ENCODE results near the gene TMIGD1. TPM values are rescaled to one million over a fixed set of nuclear protein-coding genes. Genes with fewer than 3 reads are reported as not detected.

The TMIGD1 gene
- total RNA-seq, 1 experiment from 2014 or later, result not detected

DNA sequence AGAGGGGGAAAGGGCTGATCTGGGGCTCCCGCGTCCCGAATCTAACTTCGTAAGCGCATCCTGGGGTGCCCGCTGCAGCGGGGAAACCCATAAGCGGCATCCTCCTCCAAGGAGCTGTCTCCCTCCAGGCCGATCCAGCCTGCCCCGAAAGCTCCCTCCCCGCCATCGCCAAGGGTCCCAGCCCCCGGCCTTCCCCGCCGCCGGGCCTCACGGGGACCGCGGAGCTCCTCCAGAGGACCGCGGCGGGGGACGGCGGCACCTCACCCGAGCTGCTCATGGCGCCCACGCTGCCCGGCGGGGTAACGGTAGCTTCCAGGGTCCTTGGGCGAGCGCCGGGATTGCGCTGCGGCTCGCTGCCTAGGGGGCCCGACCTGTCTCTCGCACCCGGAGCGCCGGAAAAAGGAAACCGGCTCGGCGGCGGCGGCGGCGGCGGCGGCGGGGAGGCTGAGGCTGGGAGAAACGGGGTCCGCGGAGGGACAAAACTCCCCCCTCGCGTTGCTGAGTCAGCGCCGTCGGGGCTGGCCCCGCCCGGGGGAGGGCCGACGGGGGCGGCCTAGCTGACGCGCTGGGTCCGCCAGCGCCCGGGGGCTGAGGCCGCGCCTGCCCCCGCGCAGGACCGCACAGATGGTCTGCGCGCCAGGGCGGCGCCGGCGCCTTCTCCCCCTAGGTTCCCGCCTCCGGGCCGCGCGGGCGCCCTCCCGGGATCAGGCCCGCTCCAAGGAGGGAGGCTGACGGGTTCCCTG lies 42.1 kb downstream of the TMIGD1 start, which contains the start of gene BLMH:
TSS of gene BLMH (minus strand) at position 402 of the 743 bp plus-strand sequence. CDS start at position 277, 125 bp downstream.
- Histone ChIP-seq H3K4ac (ENCODE audit: low read depth, low read length) (no peak within 1 kb of the TSS), H2BK15ac (ENCODE audit: low read depth, low read length) (no peak within 1 kb of the TSS), H3K18ac (ENCODE audit: insufficient read length, low read depth, low read length) (peak within 1 kb of the TSS; percentile 37), H3K23ac (ENCODE audit: insufficient read length, low read depth, low read length) (no peak within 1 kb of the TSS), H3K14ac (ENCODE audit: insufficient read depth, low read length) (peak within 1 kb of the TSS; percentile 69; the same call in 1 of the 2 replicates), H4K20me1 (ENCODE audit: control insufficient read depth, insufficient read depth, insufficient read length) (no peaks in the 10 kb centered on the region), H3K79me2 (ENCODE audit: insufficient read depth, low read length) (peaks cover 3% of the 10 kb centered on the region; the same call in 1 of the 2 replicates), H3K9ac (ENCODE audit: extremely low read depth, insufficient read length, low read length) (peak within 1 kb of the TSS; percentile 15), H4K5ac (ENCODE audit: insufficient read length, low read depth, low read length) (no peak within 1 kb of the TSS), H2AFZ (ENCODE audit: low read length) (no peak within 1 kb of the TSS), H2BK20ac (ENCODE audit: low read depth, low read length, poor library complexity, severe bottlenecking) (no peak within 1 kb of the TSS), H4K91ac (ENCODE audit: insufficient read length, low read depth, low read length) (no peak within 1 kb of the TSS), H3K27ac (ENCODE audit: insufficient read length, low read depth, low read length) (no peak within 1 kb of the TSS), H3K4me1 (ENCODE audit: insufficient read depth, low read length) (no peaks in the 10 kb centered on the region), H3K56ac (ENCODE audit: insufficient read length, low read depth, low read length) (no peak within 1 kb of the TSS), H2BK120ac (ENCODE audit: low read depth, low read length, poor library complexity, severe bottlenecking) (no peak within 1 kb of the TSS), H3K27me3 (ENCODE audit: insufficient read depth, low read length) (no peaks in the 10 kb centered on the region), H3K23me2 (ENCODE audit: insufficient read length, low read depth, low read length, poor library complexity, severe bottlenecking) (peaks cover 5% of the 10 kb centered on the region), H2BK5ac (ENCODE audit: insufficient read length, low read length) (no peak within 1 kb of the TSS), H4K8ac (replicated peaks; ENCODE audit: insufficient read length, low read depth, low read length) (no peak within 1 kb of the TSS), H3K9me3 (ENCODE audit: control insufficient read depth, low read depth, low read length) (no peaks in the 10 kb centered on the region), H2BK12ac (ENCODE audit: insufficient read length, low read depth, low read length) (no peak within 1 kb of the TSS), H2AK5ac (ENCODE audit: insufficient read length, low read length) (no peak within 1 kb of the TSS), H3K4me2 (ENCODE audit: insufficient read depth, insufficient read length, low read length) (peak within 1 kb of the TSS; percentile 87), H3T11ph (ENCODE audit: low read length) (no peak within 1 kb of the TSS), H3K79me1 (ENCODE audit: insufficient read depth, low read depth, low read length, poor library complexity, severe bottlenecking) (no peaks in the 10 kb centered on the region)
- H3K27ac Mint-ChIP-seq, result peak within 1 kb of the TSS in 2 of 3 experiments; percentile 86 to 93; a peak in 3 of 7 replicates
- TF ChIP-seq, protein P1, sequence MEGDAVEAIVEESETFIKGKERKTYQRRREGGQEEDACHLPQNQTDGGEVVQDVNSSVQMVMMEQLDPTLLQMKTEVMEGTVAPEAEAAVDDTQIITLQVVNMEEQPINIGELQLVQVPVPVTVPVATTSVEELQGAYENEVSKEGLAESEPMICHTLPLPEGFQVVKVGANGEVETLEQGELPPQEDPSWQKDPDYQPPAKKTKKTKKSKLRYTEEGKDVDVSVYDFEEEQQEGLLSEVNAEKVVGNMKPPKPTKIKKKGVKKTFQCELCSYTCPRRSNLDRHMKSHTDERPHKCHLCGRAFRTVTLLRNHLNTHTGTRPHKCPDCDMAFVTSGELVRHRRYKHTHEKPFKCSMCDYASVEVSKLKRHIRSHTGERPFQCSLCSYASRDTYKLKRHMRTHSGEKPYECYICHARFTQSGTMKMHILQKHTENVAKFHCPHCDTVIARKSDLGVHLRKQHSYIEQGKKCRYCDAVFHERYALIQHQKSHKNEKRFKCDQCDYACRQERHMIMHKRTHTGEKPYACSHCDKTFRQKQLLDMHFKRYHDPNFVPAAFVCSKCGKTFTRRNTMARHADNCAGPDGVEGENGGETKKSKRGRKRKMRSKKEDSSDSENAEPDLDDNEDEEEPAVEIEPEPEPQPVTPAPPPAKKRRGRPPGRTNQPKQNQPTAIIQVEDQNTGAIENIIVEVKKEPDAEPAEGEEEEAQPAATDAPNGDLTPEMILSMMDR (conservative IDR thresholded peaks at IDR 0.05), result no peak
- peak; percentile 81 for DNase-seq
- peaks cover 2 to 18% (median 17%) of the 10 kb centered on the region in 3 experiments for H3K36me3 Mint-ChIP-seq (ENCODE audit: insufficient read depth in 1 of 3, low read depth in 3 of 3)
- no CpG with 5 or more reads among the region's 89 CpGs for WGBS (ENCODE audit: extremely low coverage, insufficient read length, low lambda C conversion rate)
- peaks cover 10% of the 10 kb centered on the region for H3K27me3 Mint-ChIP-seq (ENCODE audit: low read depth)
- H3K9me3 Mint-ChIP-seq, result no peaks in the 10 kb centered on the region
- H3K4me3 Mint-ChIP-seq, result peak within 1 kb of the TSS; percentile 91 to 96
- H3K4me1 Mint-ChIP-seq, result peaks cover 11 to 15% of the 10 kb centered on the region in 2 experiments
